Osteoblast (primary cell): ENCODE data around the gene SLIT3. TPM values are rescaled to one million over a fixed set of nuclear protein-coding genes. Genes with fewer than 3 reads are reported as not detected.

Source experiments
- DNase-seq: peaks from one replicate; pipeline ENCODE4 v3.0.0; 2011; ENCODE audit warnings: low spot score, mixed read lengths; ENCODE audit not compliant: insufficient read length; ENCODE audit errors: missing footprints
- H2AFZ ChIP-seq: 2 replicates; pipeline ENCODE4 v1.6.0; 2011; ENCODE audit warnings: mild to moderate bottlenecking, low read length
- H3K27ac ChIP-seq: 2 replicates; pipeline ENCODE4 v1.5.1; 2011; ENCODE audit warnings: mild to moderate bottlenecking, low read depth, low read length, moderate library complexity
- H3K27me3 ChIP-seq: 2 replicates; pipeline ENCODE4 v1.6.0; 2012; ENCODE audit warnings: mild to moderate bottlenecking, control low read depth, inconsistent platforms, low read length, moderate library complexity; ENCODE audit not compliant: insufficient read depth
- H3K36me3 ChIP-seq: 2 replicates; pipeline ENCODE4 v1.5.1; 2011; ENCODE audit warnings: mild to moderate bottlenecking, low read length, control low read depth, moderate library complexity; ENCODE audit not compliant: insufficient read depth
- H3K4me1 ChIP-seq: 2 replicates; pipeline ENCODE4 v1.5.1; 2011; ENCODE audit warnings: mild to moderate bottlenecking, low read length, control low read depth, moderate library complexity; ENCODE audit not compliant: insufficient read depth
- H3K4me2 ChIP-seq: 2 replicates; pipeline ENCODE4 v1.6.0; 2011; ENCODE audit warnings: mild to moderate bottlenecking, low read length; ENCODE audit not compliant: insufficient read depth
- H3K4me3 ChIP-seq: fragments of 200-600 bp; sonication (generic); 3 replicates; pipeline ENCODE4 v1.5.1; 2012; ENCODE audit warnings: mild to moderate bottlenecking, low read length, inconsistent platforms; ENCODE audit not compliant: insufficient read depth
- H3K79me2 ChIP-seq: 2 replicates; pipeline ENCODE4 v1.6.0; 2012; ENCODE audit warnings: mild to moderate bottlenecking, low read length, control low read depth, inconsistent platforms; ENCODE audit not compliant: insufficient read depth
- H3K9me3 ChIP-seq: 2 replicates; pipeline ENCODE4 v1.5.1; 2011; ENCODE audit warnings: low read depth, low read length, control low read depth
- H4K20me1 ChIP-seq: 2 replicates; pipeline ENCODE4 v1.6.0; 2012; ENCODE audit warnings: mild to moderate bottlenecking, low read length, control low read depth; ENCODE audit not compliant: insufficient read depth
- total RNA-seq: library from RNA; depleted of rRNA; stranded (reverse); fragments of >200 nt; gene quantifications from 2 replicates; pipeline ENCODE4 v1.2.3, GENCODE V29; 2012
- TF ChIP-seq, protein P1 (sequence below): IDR thresholded peaks from 2 replicates; pipeline ENCODE4 v1.5.1; 2011; ENCODE audit warnings: mild to moderate bottlenecking, low read depth, low read length, moderate library complexity; ENCODE audit errors: extremely low read depth

SLIT3 gene
- total RNA-seq, 1 donor: 37.6 TPM

DNA sequence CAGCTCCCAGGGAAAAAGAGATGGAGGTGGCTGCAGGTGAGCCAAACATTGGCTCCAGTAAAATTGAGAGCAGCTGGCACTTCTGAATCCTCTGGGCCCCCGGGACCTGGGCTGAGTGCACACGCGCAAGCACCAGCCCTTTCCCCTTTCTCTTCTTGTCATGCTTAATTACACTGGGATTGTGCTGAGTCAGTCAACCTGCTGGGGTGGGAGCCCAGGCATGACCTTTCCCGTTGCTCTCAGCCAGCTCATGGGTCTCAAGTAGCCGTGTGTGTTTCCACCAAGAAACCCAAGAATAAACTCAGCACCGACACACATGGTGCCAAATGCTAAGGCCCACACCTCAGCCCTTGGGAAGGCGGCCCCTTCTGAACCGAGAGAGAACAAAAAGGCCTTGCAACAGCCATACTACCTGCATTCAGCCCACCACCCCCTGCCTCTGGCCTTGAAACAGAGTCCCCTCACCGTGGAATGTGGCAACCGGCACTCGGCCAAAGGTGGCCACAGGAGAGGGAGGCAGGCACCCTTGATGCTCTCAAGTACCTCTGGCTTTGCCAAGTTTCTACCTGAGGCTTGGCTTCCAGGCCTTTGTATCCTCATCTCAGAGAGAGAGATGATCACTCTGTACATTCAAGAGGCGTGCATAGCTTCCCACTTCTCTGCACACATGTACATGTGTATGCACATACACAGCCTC lies 28.1 kb downstream of the SLIT3 start:
- no peak for DNase-seq
- H3K27ac ChIP-seq: no peak overlapping the region
- H3K27me3 ChIP-seq: no peaks in the 10 kb centered on the region
- TF ChIP-seq, protein P1, sequence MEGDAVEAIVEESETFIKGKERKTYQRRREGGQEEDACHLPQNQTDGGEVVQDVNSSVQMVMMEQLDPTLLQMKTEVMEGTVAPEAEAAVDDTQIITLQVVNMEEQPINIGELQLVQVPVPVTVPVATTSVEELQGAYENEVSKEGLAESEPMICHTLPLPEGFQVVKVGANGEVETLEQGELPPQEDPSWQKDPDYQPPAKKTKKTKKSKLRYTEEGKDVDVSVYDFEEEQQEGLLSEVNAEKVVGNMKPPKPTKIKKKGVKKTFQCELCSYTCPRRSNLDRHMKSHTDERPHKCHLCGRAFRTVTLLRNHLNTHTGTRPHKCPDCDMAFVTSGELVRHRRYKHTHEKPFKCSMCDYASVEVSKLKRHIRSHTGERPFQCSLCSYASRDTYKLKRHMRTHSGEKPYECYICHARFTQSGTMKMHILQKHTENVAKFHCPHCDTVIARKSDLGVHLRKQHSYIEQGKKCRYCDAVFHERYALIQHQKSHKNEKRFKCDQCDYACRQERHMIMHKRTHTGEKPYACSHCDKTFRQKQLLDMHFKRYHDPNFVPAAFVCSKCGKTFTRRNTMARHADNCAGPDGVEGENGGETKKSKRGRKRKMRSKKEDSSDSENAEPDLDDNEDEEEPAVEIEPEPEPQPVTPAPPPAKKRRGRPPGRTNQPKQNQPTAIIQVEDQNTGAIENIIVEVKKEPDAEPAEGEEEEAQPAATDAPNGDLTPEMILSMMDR: no peak
- no peak overlapping the region for H3K4me3 ChIP-seq
- no peak overlapping the region for H2AFZ ChIP-seq
- H4K20me1 ChIP-seq: peaks cover 3% of the 10 kb centered on the region
- H3K4me2 ChIP-seq: no peak overlapping the region
- no peaks in the 10 kb centered on the region for H3K79me2 ChIP-seq
- no peaks in the 10 kb centered on the region for H3K9me3 ChIP-seq
- H3K4me1 ChIP-seq: no peaks in the 10 kb centered on the region
- no peaks in the 10 kb centered on the region for H3K36me3 ChIP-seq

DNA sequence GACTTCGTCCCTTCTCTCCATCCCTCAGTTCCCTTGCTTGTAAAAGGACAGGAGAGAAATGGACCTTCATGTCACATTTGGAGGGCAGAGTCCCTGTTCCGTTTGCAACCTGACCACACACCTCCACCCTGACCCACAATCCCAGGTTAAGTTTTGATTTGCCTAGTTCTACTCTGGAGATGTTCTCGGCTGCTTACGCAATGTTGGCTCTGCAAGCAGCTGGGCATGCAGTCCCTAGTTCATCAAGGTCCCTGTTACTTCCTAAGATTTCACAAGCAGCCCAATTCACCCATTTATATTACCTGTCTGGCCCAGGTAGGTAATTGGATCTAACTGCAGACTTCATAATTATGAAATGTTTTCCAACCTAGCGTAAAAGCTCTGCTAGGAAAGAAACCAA lies 28.8 kb downstream of the SLIT3 start:
- no peak overlapping the region for H3K4me3 ChIP-seq
- H2AFZ ChIP-seq: no peak overlapping the region
- DNase-seq: no peak

DNA sequence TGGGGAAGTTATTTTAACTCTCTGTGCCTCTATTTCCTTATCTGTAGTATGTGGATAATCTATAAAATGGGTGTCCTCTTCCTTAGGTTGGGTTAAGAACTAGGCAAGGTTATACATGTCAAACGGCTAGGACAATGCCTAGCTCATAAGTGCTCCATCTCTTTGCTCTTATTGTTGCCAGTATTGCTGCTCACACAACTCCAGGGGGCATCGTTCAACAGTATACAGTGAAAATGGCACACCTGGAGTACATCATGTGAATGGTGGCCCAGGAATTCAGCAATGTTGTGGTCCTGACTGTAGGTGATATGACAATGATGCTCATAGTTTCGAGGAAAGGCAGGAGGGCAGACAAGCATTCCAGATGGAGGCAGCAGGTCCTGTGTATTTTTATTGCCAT lies 30.1 kb downstream of the SLIT3 start:
- Histone ChIP-seq H3K9me3 (no peaks in the 10 kb centered on the region), H3K4me1 (no peaks in the 10 kb centered on the region), H3K36me3 (no peaks in the 10 kb centered on the region), H3K79me2 (no peaks in the 10 kb centered on the region), H3K4me2 (no peak overlapping the region), H3K27ac (no peak overlapping the region), H4K20me1 (peaks cover 3% of the 10 kb centered on the region), H2AFZ (no peak overlapping the region), H3K4me3 (no peak overlapping the region), H3K27me3 (no peaks in the 10 kb centered on the region)
- DNase-seq: no peak
- TF ChIP-seq, protein P1: no peak

More for the DNA sequence above, 28.8 kb downstream of the SLIT3 start:
- Histone ChIP-seq H3K4me1 (no peaks in the 10 kb centered on the region), H3K79me2 (no peaks in the 10 kb centered on the region), H3K27ac (no peak overlapping the region), H3K27me3 (no peaks in the 10 kb centered on the region), H3K36me3 (no peaks in the 10 kb centered on the region), H3K9me3 (no peaks in the 10 kb centered on the region), H3K4me2 (no peak overlapping the region), H4K20me1 (peaks cover 3% of the 10 kb centered on the region)
- TF ChIP-seq, protein P1: no peak

DNA sequence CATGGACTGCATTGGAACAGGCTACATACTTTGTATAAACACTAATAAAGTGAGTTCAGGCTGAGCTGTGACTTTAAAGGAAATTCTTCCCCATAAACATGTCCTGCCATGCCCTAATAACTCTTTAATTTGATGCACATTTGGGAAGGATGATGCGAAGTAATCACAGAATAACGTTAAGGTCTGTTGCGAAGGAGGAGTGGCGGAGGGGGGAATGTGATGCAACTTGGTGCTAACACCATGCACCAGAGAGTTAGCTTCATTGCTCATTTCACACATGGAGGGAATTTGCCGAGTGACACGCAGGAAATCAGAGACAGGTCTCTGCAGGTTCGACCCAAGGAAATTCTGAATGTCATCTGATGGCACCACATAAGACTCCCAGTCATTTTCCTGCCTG lies 32.9 kb downstream of the SLIT3 start:
- Histone ChIP-seq H3K4me1 (no peaks in the 10 kb centered on the region), H2AFZ (no peak overlapping the region), H3K36me3 (no peaks in the 10 kb centered on the region), H3K79me2 (no peaks in the 10 kb centered on the region), H3K9me3 (no peaks in the 10 kb centered on the region), H3K4me3 (no peak overlapping the region), H3K4me2 (no peak overlapping the region), H4K20me1 (no peaks in the 10 kb centered on the region), H3K27me3 (no peaks in the 10 kb centered on the region), H3K27ac (no peak overlapping the region)
- TF ChIP-seq, protein P1: no peak
- DNase-seq: peak; percentile 63
